Loucy (cell line): Measurements from ENCODE around the gene GIT2.
A peak's percentile ranks its signal among the peaks of the same experiment; 100 is the strongest.

Experiments
- H2AFZ ChIP-seq: fragments of 200-600 bp; sonication (generic); 2 replicates; pipeline ENCODE4 v1.6.0; 2016; ENCODE audit warnings: antibody characterized with exemption, mild to moderate bottlenecking, low read length, moderate library complexity
- H3F3A ChIP-seq: fragments of 200-600 bp; 2 replicates; pipeline ENCODE4 v1.6.0; 2016; ENCODE audit warnings: antibody characterized with exemption, low read depth, mild to moderate bottlenecking
- H3K27me3 ChIP-seq: fragments of 200-600 bp; sonication (generic); 2 replicates; pipeline ENCODE4 v1.6.1; 2014; ENCODE audit warnings: low read length, mild to moderate bottlenecking; ENCODE audit not compliant: insufficient read depth, poor library complexity, severe bottlenecking
- H3K36me3 ChIP-seq: fragments of 200-600 bp; sonication (generic); 2 replicates; pipeline ENCODE4 v1.6.1; 2016; ENCODE audit warnings: low read length; ENCODE audit not compliant: insufficient read depth
- H3K4me1 ChIP-seq: fragments of 200-600 bp; sonication (generic); 2 replicates; pipeline ENCODE4 v1.5.1; 2014; ENCODE audit warnings: low read length, mild to moderate bottlenecking; ENCODE audit not compliant: insufficient read depth, poor library complexity, severe bottlenecking
- H3K4me2 ChIP-seq: fragments of 200-600 bp; sonication (generic); 2 replicates; pipeline ENCODE4 v1.6.0; 2014; ENCODE audit warnings: antibody characterized with exemption, low read length, low read depth, mild to moderate bottlenecking; ENCODE audit not compliant: poor library complexity, severe bottlenecking
- H3K4me3 ChIP-seq: fragments of 200-600 bp; sonication (generic); 2 replicates; pipeline ENCODE4 v1.5.1; 2014; ENCODE audit warnings: low read length, mild to moderate bottlenecking, mixed read lengths; ENCODE audit not compliant: poor library complexity, severe bottlenecking
- H3K79me2 ChIP-seq: fragments of 200-600 bp; sonication (generic); 2 replicates; pipeline ENCODE4 v1.6.1; 2014; ENCODE audit warnings: low read length; ENCODE audit not compliant: insufficient read depth
- H3K9ac ChIP-seq: fragments of 200-600 bp; sonication (generic); 2 replicates; pipeline ENCODE4 v1.6.0; 2014; ENCODE audit warnings: mild to moderate bottlenecking, low read depth, low read length, moderate library complexity; ENCODE audit not compliant: poor library complexity, severe bottlenecking
- H3K9me2 ChIP-seq: fragments of 200-600 bp; sonication (generic); replicated peaks from 2 replicates; pipeline ENCODE4 v1.6.1; 2016; ENCODE audit warnings: low read depth, low read length, mixed read lengths
- H3K9me3 ChIP-seq: fragments of 200-600 bp; sonication (generic); 2 replicates; pipeline ENCODE4 v1.6.1; 2014; ENCODE audit warnings: mild to moderate bottlenecking, antibody characterized with exemption, low read length, low read depth; ENCODE audit not compliant: insufficient read depth
- H4K20me1 ChIP-seq: fragments of 200-600 bp; sonication (generic); 2 replicates; pipeline ENCODE4 v1.6.0; 2014; ENCODE audit warnings: antibody characterized with exemption, low read length, mild to moderate bottlenecking; ENCODE audit not compliant: insufficient read depth, poor library complexity, severe bottlenecking
- EZH2phosphoT487 ChIP-seq: fragments of 200-600 bp; IDR thresholded peaks from 2 replicates; pipeline ENCODE4 v1.6.1; 2018; ENCODE audit warnings: antibody characterized with exemption, mild to moderate bottlenecking, moderate library complexity, borderline replicate concordance
- TF ChIP-seq, protein P1 (sequence below): fragments of 200-600 bp; sonication (generic); conservative IDR thresholded peaks from 2 replicates; pipeline ENCODE4 v1.5.1; 2014; ENCODE audit warnings: mild to moderate bottlenecking, antibody characterized with exemption, low read length

The GIT2 gene

DNA sequence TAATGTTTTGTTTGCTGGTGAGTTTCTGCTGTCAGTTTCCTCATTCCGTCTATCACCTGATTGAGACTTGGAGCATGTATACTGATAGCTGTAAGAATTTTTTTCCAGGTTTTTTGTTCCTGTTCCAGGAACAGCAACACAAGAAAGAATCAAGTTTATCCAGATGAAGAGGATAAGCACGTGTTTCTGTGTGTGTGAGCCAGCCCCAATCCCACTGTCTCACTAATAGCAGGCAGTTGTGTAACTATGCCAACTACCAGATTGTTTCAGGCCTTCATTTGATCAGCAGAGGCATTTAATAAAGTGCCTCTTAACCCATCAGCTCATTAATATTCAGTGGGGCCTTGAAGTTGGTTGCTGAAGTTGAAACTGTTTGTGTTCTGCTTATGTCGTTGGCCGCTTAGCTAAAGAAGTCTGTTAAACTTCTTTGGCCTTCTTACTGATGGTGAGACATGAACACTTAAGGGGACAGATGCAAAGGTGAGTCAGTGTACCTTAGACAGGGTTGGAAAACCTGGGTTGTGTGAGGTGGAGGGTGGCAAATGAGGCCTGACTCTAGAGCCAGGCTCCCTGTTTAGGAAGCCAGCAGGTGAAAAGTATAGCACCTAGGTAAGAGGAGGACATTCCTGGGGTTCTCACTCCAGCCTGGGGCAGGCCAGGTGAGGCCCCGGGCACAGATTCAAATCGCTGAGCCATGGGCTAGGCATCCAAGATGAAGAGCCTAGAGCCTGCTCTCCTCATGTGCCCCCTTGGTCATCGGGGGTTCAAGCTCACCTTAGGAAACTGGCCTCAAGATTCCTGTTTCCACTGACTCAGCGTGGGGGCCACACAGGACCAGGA is 6.7 kb upstream of the GIT2 start:
- H3K4me2 ChIP-seq = peak overlapping the region; percentile 5
- no peaks in the 10 kb centered on the region for H3K9me2 ChIP-seq
- H4K20me1 ChIP-seq = peaks cover 6% of the 10 kb centered on the region
- TF ChIP-seq, protein P1, sequence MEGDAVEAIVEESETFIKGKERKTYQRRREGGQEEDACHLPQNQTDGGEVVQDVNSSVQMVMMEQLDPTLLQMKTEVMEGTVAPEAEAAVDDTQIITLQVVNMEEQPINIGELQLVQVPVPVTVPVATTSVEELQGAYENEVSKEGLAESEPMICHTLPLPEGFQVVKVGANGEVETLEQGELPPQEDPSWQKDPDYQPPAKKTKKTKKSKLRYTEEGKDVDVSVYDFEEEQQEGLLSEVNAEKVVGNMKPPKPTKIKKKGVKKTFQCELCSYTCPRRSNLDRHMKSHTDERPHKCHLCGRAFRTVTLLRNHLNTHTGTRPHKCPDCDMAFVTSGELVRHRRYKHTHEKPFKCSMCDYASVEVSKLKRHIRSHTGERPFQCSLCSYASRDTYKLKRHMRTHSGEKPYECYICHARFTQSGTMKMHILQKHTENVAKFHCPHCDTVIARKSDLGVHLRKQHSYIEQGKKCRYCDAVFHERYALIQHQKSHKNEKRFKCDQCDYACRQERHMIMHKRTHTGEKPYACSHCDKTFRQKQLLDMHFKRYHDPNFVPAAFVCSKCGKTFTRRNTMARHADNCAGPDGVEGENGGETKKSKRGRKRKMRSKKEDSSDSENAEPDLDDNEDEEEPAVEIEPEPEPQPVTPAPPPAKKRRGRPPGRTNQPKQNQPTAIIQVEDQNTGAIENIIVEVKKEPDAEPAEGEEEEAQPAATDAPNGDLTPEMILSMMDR = no peak
- no peak for TF ChIP-seq EZH2phosphoT487
- no peak overlapping the region for H3K9ac ChIP-seq
- peaks cover 33% of the 10 kb centered on the region for H3K4me1 ChIP-seq
- no peak overlapping the region for H3K4me3 ChIP-seq
- no peak overlapping the region for H2AFZ ChIP-seq
- H3K9me3 ChIP-seq = no peaks in the 10 kb centered on the region
- H3K79me2 ChIP-seq = peaks cover 72% of the 10 kb centered on the region
- H3K27me3 ChIP-seq = no peaks in the 10 kb centered on the region
- 0 out of 2 replicates have a peak, but pooled peaks cover 4% of the 10 kb centered on the region for H3F3A ChIP-seq
- no peaks in the 10 kb centered on the region for H3K36me3 ChIP-seq

DNA sequence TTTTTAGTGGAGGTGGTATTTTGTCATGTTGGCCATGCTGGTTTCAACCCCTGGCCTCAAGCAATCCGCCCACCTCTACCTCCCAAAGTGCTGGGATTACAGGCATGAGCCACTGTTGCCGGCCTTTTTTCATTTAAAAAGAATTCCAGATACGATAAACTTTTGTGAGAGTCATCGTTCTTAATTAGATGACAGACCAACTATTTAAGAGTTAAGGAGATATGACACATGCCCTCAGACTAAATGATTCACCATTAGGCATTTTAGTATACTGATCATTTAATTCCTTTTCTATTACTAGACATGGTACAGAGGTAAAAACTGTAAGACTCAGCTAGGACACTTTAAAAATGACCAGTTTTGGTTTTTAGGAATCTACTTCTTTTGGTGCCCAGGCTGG is 5.4 kb upstream of the GIT2 start:
- H3K9ac ChIP-seq = no peak overlapping the region
- no peaks in the 10 kb centered on the region for H3K9me2 ChIP-seq
- no peak overlapping the region for H3K4me3 ChIP-seq
- peaks cover 35% of the 10 kb centered on the region for H3K4me1 ChIP-seq
- H2AFZ ChIP-seq = no peak overlapping the region
- TF ChIP-seq, protein P1 = no peak
- no peak for TF ChIP-seq EZH2phosphoT487
- H3K27me3 ChIP-seq = no peaks in the 10 kb centered on the region
- 0 out of 2 replicates have a peak, but pooled peaks cover 4% of the 10 kb centered on the region for H3F3A ChIP-seq
- no peaks in the 10 kb centered on the region for H3K36me3 ChIP-seq
- peak overlapping the region; percentile 88 for H3K4me2 ChIP-seq
- H3K9me3 ChIP-seq = no peaks in the 10 kb centered on the region
- peaks cover 6% of the 10 kb centered on the region for H4K20me1 ChIP-seq
- H3K79me2 ChIP-seq = peaks cover 61% of the 10 kb centered on the region

DNA sequence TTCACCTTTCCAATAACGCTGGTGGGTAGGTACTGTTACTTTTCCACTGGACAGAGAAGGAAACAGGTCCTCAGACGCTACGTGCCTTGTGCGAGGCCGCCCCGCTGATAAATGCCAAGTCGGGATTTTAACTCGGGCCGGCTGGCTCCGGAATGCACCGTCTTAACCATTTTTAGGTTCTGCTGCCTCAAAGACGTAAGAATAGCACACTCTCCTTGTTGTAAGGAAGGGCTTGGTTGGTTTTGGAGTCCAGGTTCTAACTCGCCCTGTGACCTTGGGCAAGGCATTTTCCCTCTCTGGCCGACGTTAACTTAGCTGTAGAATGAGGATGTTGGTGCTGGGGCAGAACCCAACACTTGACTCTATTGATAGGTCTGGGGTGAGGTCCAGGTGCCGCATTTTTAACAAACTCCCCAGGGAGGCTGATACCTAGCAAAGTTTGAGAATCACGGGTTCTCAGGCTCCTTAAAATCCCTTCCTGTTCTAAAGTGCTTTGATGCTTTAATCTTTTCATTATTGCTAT is 3.9 kb upstream of the GIT2 start:
- peak overlapping the region; percentile 88 for H3K4me2 ChIP-seq
- H3K4me3 ChIP-seq = peak overlapping the region; percentile 91
- no peaks in the 10 kb centered on the region for H3K9me2 ChIP-seq
- H2AFZ ChIP-seq = 0 out of 2 replicates have a peak overlapping the region, but pooled peaks have one; percentile 89
- H3K9ac ChIP-seq = peak overlapping the region; percentile 76
- no peaks in the 10 kb centered on the region for H3K36me3 ChIP-seq
- peaks cover 35% of the 10 kb centered on the region for H3K4me1 ChIP-seq
- H3K79me2 ChIP-seq = peaks cover 54% of the 10 kb centered on the region
- no peak for TF ChIP-seq EZH2phosphoT487
- TF ChIP-seq, protein P1 = no peak
- no peaks in the 10 kb centered on the region for H3K9me3 ChIP-seq
- peaks cover 15% of the 10 kb centered on the region for H4K20me1 ChIP-seq
- no peaks in the 10 kb centered on the region for H3K27me3 ChIP-seq
- no peaks in the 10 kb centered on the region for H3F3A ChIP-seq
